NCI-H146 (cell line): ENCODE data around the gene LHFPL2.
A peak's percentile ranks its signal among the peaks of the same experiment; 100 is the strongest.

Source experiments
- DNase-seq: peaks from one replicate; lab custom pipeline; 2025; lab: John Stamatoyannopoulos, UW

The LHFPL2 gene

DNA sequence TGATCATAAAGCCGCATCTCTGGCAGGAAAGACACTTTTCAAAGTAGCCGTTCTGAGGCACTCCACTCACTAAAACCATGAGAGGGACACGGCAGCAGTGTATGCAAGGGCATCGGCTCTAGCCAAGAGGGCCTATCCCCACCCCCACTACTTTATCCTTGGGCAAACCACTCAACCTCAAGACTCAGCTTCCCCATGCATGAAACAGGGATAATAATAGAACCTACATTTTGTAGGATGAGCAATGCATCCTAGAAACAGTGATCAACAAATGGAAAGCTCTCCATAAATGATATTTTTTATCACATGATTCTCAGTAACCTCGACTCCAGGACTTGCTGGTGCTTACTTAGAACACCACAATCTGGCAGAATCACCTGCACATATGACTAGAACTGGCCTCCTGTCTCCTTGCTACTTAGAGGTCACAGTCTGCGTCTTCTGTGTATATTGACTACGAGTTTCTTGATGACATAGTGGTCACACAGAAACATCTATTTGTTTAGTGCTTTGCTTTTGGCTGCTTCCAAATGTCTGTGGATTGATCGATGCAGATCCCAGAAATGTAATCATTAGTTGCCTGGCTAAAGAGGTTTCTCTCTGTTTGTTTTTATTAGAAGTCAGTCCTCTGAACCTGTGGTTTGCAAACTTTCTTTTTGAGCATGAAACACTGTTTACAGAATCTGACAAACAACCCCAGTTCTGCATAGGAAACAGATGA lies 102.1 kb downstream of the LHFPL2 start:
- no peak for DNase-seq

DNA sequence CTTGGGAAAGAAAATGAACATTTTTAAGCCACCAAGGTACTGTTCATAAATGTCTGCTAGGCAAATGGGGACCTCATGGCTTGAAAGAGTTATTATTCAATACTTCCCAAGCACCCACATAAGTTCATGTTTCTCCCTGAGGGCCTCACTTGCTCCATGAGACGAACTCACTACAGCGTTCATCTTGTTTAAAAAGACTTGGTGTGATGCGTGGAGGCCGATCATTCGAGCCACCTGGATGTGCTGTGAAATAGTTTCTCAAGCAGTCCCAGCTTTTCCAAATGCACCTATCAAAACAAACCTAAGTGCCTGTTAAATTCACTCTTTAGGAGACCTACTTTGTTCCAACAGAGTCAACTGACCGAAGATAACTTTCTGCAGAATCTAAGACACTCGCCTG lies 103.2 kb downstream of the LHFPL2 start:
- DNase-seq: no peak

DNA sequence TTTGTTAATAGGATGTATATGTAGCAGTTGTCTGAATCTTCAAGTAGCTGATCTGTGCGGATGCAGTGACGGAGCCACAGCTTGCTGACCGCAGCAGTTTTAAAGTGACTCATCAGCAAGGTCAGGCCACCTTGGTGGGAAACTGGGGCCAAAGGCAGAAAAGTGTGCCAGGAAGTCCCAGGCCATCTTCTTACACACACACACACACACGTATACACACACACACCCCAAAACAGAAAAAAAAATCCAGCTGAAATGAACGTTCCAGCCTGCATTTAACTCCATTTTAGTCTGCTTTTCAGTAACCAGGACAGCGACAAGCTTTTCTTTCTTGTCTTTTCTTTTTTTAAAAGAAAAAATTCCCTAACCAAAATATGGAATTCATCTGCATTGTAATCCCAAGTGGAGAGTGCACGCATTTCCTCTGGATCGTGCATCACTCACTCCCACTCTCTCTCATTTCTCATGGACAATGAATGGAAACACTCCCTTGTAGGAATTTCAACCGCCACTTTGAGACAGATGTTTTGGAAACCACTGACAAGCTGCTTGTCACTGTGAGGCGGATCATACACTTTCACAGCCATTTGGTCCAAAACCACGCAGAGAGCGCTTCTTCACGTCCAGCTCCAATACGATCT lies 103.9 kb downstream of the LHFPL2 start:
- no peak for DNase-seq

DNA sequence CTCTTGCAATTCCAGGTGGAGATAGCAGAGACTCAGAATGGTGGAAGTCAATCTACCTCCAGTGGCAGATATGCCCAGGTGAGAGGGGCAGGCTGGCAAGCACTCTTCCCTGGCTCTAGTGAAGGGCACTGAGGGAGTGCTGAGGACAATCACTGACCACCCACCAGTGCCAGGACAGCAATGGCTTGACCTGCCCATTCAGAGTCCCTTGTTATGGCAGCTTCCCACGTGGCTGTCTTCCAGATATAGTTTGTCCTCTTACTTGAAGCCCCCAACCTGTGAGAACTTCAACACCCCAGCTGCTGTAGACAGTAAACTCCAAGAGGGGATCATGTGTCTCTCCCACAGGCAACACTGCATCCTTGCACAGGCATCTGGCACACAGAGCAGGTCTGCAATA lies 104.7 kb downstream of the LHFPL2 start:
- DNase-seq: no peak

DNA sequence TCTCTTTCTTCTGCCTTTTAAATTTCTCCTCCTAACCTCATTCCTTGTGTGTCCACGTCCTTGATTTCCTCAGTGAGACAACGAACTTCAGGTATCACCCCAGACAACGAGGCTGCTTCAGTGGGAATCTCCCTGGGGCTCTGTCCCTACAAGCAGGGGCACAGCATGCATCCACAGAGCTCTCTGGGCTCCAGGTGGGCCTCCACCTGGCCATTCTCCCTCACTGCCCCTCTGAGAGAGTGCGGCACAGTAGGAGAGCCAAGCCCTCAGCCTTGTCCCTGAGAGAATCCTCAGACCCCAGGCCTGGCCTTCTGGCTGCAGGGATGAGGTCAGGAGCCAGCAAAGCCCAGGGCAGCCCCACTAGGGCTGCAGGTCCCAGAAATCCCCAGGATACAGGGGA lies 105.3 kb downstream of the LHFPL2 start:
- DNase-seq: no peak

DNA sequence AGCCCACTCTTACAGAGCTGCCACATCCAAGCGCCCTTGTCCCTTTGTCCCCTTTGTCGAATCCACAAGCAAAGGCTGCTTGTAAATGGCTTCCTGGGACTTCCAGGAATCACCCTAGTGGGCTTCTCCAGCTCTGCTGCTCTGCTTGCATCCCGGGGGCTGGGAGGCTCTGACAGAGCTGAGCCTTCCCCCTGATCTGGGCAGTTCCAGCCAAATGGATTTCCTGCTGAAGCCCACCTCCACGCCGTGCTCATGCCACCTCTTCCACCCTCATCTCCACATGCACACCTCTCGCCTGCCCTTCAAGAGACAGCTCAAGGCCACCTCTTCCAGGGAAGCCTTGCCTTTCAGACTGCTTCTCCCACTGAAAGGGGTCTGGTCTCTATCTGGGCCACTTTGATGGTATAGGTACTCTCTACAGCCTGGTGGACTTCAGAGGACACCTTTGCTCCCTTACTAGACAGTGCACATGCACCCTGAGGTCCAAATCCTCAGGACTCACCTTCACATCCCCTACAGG lies 106.2 kb downstream of the LHFPL2 start:
- DNase-seq: no peak

GRCh38 chr5:78541086-78541654 lies 107.4 kb downstream of the LHFPL2 start:
- no peak for DNase-seq

DNA sequence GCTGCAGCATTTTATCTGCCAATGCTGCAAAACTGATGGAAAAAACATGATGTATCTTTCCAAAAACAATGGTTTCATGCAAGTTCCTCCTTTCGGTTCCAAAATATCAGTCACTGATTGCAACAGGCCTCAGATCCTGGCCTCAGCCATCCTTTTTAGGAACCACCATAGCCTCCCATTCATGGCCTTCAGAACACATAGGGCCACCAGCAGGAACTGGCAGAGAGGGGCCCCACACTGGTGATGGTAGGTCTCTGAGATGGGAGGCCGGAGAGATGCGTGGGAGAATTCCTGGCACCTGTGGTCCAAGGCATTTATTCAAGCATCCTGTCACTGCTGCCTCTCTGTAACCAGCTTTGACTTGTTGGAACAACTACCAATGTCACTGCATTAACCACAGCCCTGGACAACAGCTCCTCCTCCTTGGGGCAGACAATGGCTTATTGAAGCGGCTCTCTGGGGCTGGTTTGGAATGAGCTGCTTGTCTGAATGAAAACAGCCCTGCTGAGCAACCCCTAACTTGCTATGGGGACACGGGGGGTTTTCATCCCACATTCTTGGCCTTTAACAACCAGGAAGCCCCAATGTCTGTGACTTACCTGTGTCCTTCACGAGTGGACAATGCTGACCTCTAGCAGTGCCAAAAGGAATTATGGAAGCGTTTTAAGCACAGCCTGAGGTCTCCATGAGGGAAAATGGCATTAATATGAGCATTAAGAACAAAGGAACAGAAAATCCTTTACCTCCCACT lies 108.1 kb downstream of the LHFPL2 start:
- DNase-seq: no peak

DNA sequence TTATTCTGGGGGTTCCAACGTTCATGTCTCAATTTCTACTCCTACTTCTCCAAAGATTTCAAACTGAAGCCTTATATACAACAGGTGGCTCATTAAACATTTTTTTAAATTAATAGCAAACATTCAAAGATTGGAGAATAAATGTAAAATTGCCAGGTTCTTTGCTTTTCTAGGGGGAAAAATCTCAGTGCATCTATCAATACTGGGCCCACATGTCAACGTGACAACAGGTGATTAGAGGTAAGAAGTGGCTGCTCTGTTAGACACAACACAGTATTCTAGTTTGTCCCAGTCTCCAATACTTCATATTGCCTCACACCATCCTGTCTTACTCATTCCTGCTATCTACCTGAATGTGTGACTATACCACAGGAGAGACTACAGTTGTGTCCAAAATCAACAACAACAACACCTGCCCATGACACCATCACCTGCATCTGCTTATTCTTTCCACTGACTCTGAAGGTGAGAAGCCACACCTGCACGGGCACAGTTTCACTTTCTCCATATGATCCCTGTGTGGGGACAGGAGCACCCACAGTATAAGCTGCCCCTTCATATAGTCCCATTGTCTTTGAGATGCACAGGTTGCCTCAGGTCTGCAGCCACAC lies 110.2 kb downstream of the LHFPL2 start:
- no peak for DNase-seq

- peak; percentile 30 for DNase-seq
Measured at GRCh38 chr5:78537821-78538220, 110.8 kb downstream of the LHFPL2 start.

- DNase-seq: no peak
Measured at GRCh38 chr5:78537411-78537810, 111.2 kb downstream of the LHFPL2 start.

GRCh38 chr5:78536661-78537196 lies 111.8 kb downstream of the LHFPL2 start:
- DNase-seq: no peak

DNA sequence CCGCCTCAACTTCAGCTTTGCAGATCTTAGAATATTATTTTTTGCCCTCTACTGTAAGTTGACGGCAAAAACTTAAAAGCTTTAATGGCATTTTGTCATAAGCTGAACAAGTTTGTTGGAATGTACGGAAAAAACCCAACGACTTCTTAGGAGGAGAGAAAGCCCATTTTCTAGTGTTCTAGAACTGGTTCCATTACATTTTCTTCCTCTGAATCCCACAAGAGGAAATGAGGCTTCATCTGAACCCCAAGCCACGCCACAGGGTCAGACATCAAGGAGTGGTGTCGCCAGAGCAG lies 113.7 kb downstream of the LHFPL2 start:
- DNase-seq: no peak

- DNase-seq: no peak
Measured at GRCh38 chr5:78534148-78534904, 114.2 kb downstream of the LHFPL2 start.

GRCh38 chr5:78533356-78533755 lies 115.2 kb downstream of the LHFPL2 start:
- peak; percentile 53 for DNase-seq

GRCh38 chr5:78530342-78531096 lies 118.1 kb downstream of the LHFPL2 start:
- no peak for DNase-seq

DNA sequence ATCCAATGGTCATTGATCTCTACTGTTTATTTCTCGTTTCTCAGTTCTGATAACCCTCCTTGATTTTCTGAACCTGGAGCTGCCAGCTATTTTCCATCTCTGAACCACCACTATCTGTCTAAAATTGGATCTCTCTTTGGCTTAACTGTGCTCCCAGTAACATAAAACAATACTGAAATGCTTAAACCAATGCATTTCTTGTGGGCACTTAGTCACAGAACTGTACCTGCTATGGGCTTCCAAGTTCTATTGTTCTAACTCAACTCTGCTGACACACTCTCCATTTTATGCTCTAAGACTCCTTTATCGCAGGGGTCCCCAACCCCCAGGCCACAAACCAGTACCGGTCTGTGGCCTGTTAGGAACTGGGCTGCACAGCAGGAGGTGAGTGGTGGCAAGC lies 120.6 kb downstream of the LHFPL2 start:
- DNase-seq: no peak

DNA sequence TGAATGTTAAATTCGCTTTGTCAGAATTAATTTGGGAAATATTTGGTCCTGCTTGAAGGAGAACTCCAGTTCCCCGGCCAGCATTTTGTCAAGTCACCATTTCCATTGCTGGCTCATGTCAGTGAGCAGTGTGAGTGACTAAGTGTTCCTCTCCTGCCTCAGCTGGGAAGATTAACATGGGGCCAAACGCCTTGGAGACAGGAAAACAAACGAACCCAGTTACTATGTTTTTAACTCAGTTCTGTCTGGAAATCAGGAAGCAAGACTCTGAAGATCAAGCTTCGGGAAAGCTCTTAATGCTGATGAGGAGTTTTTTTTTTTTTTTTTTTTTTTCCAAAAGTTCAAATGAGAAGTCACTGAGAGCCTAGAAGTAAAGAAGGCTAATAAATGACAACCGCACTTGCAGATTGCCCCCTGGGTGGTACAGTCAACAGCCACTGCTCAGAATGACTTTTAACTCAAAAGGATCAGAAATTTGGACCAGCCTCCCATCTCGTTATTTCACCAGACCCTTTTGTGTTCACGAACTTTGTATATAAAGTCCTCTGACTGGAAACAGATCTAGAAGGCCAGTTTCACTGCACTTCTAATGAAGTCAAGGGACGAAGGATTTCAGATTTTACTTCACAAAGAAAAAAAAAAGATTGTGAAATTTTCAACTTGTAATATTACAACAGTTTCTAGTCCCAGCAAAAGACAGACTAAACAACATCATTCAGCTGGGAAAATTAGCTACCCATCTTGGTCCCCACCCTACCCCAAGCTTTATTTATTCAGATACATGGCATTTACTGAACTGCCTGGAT lies 121.3 kb downstream of the LHFPL2 start:
- no peak for DNase-seq

DNA sequence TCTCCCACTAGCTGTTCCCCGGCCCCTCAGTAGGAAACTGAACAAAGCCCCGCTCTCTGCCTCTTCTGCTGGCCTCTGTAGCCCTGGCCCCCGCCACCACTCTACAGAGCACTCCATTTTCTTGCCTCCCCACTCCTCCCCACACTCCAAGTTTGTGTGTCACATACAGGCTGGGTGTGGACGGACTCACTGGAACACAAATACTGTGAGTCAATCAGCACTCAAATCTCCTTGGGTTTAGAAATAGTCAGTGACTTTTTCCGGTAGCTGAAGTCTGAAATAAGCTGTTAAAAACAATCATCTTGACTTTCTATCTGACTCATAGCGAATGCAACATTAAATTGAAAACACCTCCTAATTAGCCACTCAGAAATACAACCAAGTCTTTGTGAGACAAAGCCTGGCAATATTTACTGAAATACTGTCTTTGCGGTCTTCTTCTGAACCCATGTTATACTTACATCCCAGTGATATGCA lies 122.5 kb downstream of the LHFPL2 start:
- no peak for DNase-seq
